Activated CD4-positive, CD25-positive, alpha-beta regulatory T cell (primary cell): Measurements from ENCODE around the gene ZNF844.
"Not testable (repeated sequence)": the region's sequence is repeated elsewhere in the genome, so short reads cannot be mapped to it uniquely, and the experiment has no call there.

Experiments
- DNase-seq, 4 experiments: peaks; one replicate each; lab custom pipeline; 2025; lab: John Stamatoyannopoulos, UW

ZNF844 gene

DNA sequence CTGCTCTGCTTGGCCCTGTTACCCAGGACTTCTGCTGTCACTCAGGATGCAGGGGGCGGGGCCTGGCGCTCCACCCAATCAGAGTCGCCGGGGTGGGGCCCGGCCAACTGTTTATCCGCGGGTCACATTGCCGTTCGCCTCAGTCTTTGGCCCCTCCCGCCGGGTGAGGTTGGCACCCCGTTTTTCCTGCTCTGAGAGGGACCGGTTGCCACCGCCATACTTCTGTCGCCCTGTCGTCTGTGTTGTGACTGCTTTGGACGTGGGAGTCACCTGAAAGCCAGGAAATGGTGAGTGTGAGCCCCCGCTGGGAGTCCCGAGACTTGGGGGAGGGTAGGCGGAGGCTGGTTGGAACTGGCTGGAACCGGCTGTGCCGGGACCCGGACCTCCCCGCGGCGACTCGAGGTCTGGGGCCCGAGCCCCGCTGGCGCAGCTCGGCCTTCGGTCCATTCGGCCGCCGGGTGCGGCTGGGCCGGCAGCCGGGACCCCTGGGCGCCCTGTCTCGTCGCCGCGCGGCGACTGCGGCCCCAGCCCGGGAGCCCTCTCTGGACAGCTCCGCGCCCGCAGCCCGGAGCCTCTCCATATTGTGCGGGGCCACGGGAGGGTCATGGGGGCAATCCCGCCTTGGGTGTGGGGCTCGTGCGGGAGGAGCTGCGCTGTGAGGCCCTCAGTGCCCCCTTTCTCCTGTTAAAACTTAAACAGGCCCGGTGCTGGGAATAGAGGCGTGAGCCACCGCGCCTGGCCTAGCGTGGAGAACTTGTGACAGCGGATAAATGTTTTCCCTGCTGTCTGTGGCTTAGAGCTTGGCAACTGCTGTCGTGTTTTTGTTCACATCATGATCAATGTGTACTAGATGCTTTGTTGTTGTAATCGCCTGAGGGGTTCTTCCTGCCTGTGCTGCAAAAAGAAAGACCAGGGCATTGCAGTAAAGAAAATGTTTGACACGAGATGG, at the start of gene ZNF844:
ZNF844 (plus strand) TSS at position 142 of the 949 bp plus-strand sequence; CDS start at position 285, 143 bp downstream.
- peak; percentile 41 to 63 (median 52) for DNase-seq

DNA sequence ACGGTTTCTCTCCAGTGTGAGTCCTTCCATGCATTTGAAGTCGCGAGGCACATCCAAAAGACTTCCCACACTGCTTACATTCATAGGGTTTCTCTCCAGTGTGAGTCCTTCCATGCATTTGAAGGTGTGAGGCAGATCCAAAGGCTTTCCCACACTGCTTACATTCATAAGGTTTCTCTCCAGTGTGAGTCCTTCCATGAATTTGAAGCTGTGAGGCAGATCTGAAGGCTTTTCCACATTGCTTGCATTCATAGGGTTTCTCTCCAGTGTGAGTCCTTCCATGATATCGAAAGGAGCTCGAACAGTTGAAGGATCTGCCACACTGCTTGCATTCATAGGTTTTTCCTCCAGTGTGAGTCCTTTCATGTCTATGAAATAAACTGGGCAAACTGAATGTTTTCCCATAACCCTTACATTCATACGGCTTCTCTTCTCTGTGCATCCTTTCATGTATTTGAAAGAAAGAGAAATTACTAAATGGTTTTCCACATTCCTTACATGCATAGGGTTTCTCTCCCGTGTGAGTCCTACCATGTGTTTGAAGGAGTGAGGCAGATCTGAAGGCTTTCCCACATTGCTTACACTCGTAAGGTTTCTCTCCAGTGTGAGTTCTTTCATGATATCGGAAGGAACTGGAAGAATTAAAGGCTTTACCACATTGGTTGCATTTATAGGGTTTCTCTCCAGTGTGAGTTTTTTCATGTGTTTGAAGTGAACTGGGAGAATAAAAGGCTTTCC, 49.3 kb upstream of the ZNF844 start:
- no peak for DNase-seq

DNA sequence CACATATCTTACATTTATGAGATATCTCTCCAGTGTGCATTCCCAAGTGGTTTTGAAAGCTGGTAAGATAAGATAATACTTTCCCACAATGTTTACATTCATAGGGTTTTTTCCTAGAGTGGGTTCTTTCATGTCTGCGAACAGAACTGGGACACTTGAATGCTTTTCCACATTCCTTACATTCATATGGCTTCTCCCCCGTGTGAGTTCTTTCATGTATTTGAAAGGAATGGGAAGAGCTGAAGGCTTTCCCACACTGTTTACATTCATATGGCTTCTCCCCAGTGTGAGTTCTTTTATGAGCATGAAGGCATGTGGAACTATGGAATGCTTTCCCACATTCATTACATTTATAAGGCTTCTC, 48.8 kb upstream of the ZNF844 start:
- no peak for DNase-seq

DNA sequence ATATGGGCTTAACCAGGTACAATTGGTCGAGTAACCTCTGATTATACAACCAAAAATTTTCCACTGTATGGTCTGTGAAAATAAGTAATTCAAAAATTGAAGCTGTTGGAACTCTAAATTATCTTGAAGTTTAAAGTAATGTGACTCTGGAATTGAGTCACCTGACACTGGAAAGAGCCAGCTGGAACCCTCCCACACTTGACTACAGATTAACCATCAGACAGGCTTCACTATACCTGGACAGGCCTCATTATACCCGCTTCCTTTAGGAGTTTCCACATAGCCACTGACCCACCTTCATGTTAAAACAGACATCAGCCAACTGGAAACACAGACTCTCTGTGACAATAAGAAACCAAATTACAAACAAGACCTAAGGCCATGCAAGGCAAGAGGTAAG, 30.3 kb upstream of the ZNF844 start:
- DNase-seq, result no peak

DNA sequence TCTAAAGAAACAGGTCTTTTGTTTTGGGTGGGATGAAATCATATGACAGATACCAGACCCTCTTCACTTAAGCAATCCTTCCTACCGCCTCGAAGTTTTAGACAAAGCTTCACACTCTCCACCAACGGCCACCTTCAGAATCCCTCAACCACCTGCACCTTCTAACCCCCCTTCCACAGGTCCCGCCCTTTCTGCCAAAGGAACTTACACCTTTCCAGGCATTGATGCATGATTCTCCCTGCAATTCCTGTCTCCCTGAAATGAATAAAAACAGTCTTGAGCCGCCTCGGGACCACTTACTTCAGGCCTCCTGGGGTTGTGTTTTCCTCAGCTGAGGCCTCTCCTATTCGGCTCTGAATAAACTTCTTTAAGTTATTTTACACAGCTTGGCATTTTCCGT, 29.9 kb upstream of the ZNF844 start:
- DNase-seq, result no peak

DNA sequence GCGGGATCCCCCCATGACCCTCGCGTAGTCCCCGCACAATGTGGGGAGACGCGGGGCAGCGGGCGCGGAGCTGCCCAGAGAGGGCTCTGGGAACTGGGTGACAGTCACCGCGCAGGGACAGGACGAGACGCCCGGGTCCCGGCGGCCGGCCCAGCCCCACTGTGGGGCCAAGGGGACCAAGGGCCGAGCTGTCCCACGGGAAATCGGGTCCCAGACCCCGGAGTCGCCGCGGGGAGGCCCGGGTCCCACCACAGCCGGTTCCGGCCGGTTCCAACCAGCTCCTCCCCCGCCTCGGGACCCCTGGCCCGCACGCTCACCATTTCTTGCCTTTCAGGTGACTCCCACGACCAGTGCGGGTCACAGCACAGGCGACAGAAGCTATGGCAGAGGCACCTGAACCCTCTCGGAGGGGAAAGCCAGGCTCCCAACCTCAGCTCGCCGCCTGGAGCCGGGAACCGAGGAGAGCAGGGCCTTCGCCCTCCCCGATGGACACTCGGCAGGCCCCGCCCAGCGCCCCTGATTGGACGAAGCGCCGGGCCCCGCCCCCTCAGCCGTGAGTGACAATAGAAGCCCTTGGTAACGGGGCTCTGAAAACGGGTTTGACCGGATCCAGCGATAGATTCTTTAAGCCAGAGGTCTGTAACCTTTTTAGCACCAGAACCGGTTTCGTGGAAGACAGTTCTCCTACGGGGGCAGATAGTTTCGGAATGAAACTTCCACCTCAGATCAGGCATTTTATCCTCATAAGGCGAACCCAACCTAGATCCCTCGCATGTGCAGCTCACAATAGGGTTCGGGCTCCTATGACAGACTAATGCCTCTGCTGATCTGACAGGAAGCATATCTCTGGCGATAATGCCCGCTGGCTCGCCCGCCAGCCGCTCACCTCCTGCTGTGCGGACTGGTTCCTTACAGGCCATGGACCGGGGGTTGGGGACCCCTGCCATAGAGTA, 29.0 kb upstream of the ZNF844 start, which contains the start of gene ZNF433:
ZNF433 (minus strand) TSS at position 460 of the 953 bp plus-strand sequence; CDS start at position 320, 140 bp downstream.
- DNase-seq, result peak; percentile 32 to 68 (median 49)

DNA sequence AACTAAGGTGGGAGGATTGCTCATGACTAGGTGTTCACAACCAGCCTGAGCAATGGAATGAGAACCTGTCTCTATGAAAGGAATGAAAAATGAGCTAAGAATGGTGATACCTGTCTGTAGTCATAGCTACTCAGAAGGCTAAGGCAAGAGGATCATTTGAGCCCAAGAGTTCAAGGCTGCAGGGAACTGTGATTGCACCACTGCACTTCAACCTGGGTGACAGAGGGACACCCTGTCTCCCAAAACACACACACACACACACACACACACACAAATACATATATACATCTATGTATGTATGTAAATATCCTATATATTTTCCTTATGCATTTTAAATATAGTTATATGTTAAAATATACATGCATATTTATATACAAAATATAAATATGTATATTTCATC, 21.6 kb upstream of the ZNF844 start:
- no peak for DNase-seq

DNA sequence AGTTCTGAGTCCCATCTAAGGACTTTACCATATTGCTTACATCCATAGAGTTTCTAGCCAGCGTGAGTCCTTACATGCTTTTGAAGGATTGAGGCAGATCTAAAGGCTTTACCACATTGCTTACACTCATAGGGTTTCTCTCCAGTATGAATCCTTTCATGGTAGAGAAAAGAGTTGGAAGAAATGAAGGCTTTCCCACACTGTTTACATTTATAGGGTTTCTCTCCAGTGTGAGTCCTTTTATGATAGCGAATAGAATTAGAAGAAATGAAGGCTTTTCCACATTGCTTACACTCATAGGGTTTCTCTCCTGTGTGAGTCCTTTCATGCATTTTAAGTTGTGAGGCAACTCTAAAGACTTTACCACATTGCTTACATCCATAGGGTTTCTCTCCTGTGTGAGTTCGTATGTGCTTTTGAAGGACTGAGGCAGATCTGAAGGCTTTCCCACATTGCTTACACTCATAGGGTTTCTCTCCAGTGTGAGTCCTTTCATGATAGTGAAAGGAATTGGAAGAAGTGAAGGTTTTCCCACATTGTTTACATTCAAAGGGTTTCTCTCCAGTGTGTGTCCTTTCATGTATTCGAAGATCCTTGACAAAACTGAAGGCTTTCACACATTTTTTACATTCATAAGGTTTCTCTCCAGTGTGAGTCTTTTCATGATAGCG, 20.6 kb upstream of the ZNF844 start:
- no peak for DNase-seq

DNA sequence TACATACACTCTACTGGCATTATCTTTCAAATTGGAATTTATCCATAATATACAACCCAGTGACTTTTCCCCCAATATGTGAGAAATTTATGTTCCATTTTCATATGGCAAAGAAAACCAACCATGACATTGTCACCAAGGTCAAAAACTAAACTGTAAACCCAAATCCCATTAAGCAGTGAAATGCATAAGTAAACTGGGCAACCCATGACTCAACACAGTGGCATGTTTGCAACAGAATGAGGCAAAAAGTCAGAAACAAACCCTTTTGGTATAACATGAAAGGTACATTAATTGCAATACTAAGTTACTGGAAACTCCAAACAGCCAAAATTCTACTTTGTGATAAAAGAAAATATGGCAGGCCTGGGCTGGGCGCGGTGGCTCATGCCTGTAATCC, 16.7 kb upstream of the ZNF844 start:
- no peak for DNase-seq

DNA sequence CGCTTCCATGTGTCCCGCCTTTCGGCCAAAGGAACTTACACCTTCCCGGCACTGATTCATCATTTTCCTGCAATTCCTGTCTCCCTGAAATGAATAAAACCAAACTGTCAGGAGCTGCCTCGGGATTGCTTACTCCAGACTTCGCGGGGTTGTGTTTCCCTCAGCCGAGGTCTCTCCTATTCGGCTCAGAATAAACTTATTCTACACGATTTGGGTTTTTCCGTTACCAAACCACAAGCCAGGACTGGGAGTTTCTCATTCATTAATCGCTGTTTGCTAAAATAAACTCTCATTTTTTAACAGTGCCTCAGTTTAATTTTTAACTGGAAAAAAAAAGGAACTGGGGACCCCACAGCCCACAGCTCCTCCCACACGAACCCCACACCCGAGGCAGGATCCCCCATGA, 12.4 kb upstream of the ZNF844 start:
- no peak for DNase-seq

DNA sequence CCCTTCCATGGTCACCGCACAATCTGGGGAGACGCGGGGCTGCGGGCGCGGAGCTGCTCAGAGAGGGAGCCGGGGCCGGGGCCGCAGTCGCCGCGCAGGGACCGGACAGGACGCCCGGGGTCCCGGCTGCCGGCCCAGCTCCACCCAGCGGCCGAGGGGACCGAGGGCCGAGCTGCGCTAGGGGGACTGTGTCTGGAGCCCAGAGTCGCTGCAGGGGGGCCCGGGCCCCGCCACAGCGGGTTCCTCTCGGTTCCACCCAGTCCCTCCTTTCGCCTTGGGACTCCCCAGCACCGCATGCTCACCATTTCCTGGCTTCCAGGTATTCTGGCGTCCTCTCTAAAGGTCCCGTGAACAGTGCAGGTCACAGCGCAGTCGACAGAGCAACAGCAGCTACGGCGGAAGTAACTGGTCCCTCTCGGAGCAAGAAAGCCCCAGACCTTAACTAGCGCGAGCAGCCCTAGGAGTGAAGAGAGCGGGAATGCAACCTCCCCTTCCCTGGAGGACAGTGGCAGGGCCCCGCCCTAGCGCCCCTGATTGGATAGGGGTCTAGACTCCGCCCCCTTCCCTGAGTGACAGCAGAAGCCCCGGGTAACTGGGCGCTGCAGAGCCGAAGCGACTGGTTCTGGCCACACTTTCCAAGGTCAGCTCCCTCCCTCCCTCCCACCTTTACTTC, 11.9 kb upstream of the ZNF844 start, which contains the start of gene ZNF878:
ZNF878 (minus strand) TSS at position 465 of the 673 bp plus-strand sequence; CDS start at position 305, 160 bp downstream.
- peak in 2 of 4 experiments; percentile 11 to 26 for DNase-seq

DNA sequence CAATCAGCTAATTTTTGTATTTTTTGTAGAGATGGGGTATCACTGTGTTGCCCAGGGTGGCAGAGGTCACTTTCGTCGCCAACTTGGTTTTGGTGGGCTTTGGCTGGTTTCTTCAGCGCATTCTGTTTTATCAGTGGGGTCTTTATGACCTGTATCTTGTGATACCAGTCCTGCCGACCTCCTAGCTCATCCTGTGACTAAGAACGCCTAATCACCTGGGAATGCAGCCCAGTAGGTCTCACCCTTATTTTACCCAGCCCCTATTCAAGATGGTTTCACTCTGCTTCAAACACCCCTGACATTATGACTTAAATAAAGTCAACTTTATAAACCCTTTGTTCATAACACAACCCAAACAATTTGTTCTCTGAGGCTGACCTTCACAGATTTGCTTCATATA, 8.7 kb upstream of the ZNF844 start:
- no peak for DNase-seq

DNA sequence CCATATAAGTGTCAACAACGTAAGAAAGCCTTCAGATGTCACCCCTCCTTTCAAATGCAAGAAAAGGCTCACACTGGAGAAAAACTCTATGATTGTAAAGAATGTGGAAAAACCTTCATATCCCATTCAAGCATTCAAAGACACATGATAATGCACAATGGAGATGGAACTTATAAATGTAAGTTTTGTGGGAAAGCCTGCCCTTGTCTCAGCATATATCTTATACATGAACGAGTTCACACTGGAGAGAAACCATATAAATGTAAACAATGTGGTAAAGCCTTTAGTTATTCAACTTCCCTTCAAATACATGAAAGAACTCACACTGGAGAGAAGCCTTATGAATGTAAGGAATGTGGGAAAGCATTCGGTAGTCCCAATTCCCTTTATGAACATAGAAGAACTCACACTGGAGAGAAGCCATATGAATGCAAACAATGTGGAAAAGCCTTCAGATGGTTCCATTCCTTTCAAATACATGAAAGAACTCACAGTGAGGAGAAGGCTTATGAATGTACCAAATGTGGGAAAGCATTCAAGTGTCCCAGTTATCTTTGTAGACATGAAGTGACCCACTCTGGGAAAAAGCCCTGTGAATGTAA, 11.1 kb downstream of the ZNF844 start:
- no peak for DNase-seq

DNA sequence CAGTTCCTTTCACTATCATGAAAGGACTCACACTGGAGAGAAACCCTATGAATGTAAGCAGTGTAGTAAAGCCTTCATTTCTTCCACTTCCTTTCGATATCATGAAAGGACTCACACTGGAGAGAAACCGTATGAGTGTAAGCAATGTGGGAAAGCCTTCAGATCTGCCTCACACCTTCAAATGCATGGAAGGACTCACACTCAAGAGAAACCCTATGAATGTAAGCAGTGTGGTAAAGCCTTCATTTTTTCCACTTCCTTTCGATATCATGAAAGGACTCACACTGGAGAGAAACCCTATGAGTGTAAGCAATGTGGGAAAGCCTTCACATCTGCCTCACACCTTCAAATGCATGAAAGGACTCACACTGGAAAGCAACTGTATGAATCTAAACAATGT, 11.8 kb downstream of the ZNF844 start:
- not testable (repeated sequence) for DNase-seq

DNA sequence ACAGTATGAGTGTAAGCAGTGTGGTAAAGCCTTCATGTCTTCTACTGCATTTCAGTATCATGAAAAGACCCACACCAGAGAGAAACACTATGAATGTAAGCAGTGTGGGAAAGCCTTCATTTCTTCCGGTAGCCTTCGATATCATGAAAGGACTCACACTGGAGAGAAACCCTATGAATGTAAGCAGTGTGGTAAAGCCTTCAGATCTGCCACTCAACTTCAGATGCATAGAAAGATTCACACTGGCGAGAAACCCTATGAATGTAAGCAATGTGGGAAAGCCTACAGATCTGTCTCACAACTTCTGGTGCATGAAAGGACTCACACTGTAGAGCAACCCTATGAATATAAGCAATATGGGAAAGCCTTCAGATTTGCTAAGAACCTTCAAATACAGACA, 12.8 kb downstream of the ZNF844 start:
- DNase-seq, result no peak

DNA sequence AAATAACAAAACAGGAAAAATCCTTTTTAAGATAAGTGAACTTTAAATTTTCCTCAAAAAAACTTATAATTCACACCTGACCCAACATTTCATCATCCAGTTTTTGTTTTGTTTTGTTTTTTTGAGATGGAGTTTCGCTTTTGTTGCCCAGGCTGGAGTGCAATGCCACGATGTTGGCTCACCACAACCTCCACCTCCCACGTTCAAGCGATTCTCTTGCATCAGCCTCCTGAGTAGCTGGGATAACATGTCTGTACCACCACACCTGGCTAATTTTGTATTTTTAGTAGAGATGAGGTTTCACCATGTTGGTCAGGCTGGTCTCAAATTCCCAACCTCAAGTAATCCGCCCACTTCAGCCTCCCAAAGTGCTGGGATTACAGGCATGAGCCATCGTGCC, 18.8 kb downstream of the ZNF844 start:
- DNase-seq, result not testable (repeated sequence)

DNA sequence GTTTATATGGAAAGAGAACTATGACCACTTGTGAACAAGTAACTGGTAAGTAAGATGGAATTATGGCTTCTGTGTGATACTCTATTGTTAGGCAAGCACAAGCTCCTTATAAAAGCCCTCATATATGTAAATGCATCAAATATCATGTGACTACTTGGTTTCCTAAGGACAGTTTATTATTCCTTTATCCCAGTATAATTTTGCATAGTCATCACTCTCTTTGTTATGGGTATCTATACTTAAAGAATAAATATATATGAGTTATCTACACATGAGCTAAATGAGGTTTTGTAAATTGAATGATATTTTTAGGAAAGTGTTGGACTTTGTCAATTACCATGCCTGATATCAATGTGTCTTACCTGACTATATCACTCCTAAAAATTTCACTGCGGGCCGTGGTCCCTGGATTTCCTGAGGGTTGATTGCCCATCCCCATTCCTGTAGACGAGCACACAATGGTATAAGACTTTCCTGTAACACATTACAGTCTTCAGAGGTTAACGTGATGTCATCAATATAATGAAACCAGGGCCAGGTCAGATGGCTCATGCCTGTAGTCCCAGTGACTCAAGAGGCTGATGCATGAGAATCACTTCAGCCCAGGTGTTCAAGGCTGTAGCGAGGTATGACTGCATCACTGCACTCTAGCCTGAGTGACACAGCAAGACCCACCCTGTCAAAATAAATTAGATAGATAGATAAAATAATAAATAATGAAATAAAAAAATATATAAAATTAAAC, 20.7 kb downstream of the ZNF844 start:
- DNase-seq, result no peak

DNA sequence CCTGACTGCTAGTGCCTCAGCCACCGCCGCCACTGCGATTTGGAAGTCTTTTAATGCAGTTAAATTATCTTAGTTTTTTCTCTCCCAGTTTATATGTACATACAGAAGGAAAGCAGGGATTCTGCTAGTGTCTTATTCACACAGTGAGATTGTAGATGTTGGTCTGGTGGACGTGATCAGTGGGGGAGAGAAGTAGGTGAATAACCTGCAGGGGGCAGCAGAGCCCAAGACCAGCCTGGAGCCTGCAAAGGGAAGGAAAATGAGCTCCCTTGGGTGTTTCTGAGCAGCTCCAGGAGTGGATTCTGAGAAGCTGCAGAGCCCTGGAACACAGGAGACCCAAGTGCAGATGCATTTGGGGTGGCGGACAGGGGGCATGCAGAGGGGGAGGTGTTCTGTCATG, 26.3 kb downstream of the ZNF844 start:
- DNase-seq, result peak; percentile 10 to 43 (median 17)
